Tibial artery (tissue), 4 donors: ENCODE results near the gene RNF150.

Source experiments
- DNase-seq, 2 donors: peaks; one replicate each; pipeline ENCODE4 v3.0.0-alpha.2; 2019
- H3K27ac ChIP-seq, 2 donors: fragments of 200-600 bp; sonication (generic) in 1 of 2; 1 replicate in 1 of 2; 2 replicates in 1 of 2; pipeline ENCODE4 v1.5.1; 2018 to 2019; ENCODE audit warnings: mild to moderate bottlenecking in 1 of 2
- H3K27me3 ChIP-seq, 2 donors: fragments of 200-600 bp; sonication (generic) in 1 of 2; one replicate each; pipeline versions ENCODE4 v1.5.1 to v1.6.0; 2016 to 2019
- H3K36me3 ChIP-seq, 3 donors: fragments of 200-600 bp; sonication (generic) in 2 of 3; one replicate each; pipeline ENCODE4 v1.5.1; 2016 to 2019; ENCODE audit warnings: mild to moderate bottlenecking in 2 of 3
- H3K4me1 ChIP-seq, 4 donors: fragments of 200-600 bp; sonication (generic) in 2 of 4; 1 replicate in 3 of 4; 2 replicates in 1 of 4; pipeline ENCODE4 v1.5.1; 2016 to 2019
- H3K4me3 ChIP-seq, 2 donors: fragments of 200-600 bp; sonication (generic) in 1 of 2; 1 replicate in 1 of 2; 2 replicates in 1 of 2; pipeline ENCODE4 v1.5.1; 2018 to 2019; ENCODE audit warnings: mild to moderate bottlenecking in 2 of 2
- H3K9me3 ChIP-seq, 3 donors: fragments of 200-600 bp; sonication (generic) in 1 of 3; one replicate each; pipeline ENCODE4 v1.5.1; 2016 to 2019
- intact Hi-C: fragments of 100-400 bp; cut with DNase I; formaldehyde crosslinking; loops from one replicate; pipeline ENCODE4 v1.15.0; 2023; ENCODE audit warnings: low total_unique reads
- TF ChIP-seq, protein P1 (sequence below), 2 experiments: fragments of 200-600 bp in 1 of 2; fragments of 450-650 bp in 1 of 2; IDR thresholded peaks; one replicate each; pipeline ENCODE4 v1.5.1; 2017 to 2019; ENCODE audit warnings: antibody characterized with exemption in 2 of 2, mild to moderate bottlenecking in 1 of 2, moderate library complexity in 1 of 2

The RNF150 gene

DNA sequence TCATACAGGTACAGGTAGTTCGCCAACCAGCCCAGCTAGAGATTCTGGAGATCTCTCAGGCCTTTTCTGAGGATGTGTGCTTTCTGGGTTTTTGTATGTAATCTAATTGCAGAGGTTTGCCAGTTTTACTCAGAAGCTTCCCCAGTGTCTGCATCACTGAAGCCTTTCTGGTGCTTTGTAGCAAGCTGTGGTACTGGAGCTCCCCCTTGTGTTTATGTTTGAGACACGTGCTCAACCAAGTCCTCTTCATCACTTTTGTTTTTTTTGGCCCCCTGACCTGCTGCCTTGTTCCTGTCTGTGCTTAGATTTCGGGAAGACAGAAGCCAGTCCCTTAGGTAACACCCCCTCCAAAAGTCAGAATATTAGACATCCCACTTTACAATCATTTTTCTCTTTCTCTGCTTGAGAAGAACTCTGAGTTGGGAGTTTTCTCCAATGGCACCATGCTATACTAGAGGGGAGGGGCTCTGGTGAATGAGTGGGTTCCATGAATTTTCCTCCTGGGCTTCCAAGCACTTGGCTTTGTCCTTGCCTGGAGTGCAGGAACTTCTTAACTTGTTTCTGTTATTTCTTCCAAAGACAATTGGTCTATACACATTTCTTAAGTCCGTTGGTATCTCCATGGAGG lies 248.7 kb downstream of the RNF150 start:
- H3K27ac ChIP-seq, result no peak overlapping the region
- peaks cover 0 to 5% (median 0%) of the 10 kb centered on the region in 3 donors for H3K9me3 ChIP-seq
- DNase-seq, result no peak
- H3K4me3 ChIP-seq, result no peak overlapping the region
- peaks cover 0 to 5% (median 0%) of the 10 kb centered on the region in 4 donors for H3K4me1 ChIP-seq
- intact Hi-C loops, result no loop called here
- no peaks in the 10 kb centered on the region for H3K27me3 ChIP-seq
- no peaks in the 10 kb centered on the region for H3K36me3 ChIP-seq
- TF ChIP-seq, protein P1, sequence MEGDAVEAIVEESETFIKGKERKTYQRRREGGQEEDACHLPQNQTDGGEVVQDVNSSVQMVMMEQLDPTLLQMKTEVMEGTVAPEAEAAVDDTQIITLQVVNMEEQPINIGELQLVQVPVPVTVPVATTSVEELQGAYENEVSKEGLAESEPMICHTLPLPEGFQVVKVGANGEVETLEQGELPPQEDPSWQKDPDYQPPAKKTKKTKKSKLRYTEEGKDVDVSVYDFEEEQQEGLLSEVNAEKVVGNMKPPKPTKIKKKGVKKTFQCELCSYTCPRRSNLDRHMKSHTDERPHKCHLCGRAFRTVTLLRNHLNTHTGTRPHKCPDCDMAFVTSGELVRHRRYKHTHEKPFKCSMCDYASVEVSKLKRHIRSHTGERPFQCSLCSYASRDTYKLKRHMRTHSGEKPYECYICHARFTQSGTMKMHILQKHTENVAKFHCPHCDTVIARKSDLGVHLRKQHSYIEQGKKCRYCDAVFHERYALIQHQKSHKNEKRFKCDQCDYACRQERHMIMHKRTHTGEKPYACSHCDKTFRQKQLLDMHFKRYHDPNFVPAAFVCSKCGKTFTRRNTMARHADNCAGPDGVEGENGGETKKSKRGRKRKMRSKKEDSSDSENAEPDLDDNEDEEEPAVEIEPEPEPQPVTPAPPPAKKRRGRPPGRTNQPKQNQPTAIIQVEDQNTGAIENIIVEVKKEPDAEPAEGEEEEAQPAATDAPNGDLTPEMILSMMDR (IDR thresholded peaks at IDR 0.05), result peak; percentile 30 to 46

DNA sequence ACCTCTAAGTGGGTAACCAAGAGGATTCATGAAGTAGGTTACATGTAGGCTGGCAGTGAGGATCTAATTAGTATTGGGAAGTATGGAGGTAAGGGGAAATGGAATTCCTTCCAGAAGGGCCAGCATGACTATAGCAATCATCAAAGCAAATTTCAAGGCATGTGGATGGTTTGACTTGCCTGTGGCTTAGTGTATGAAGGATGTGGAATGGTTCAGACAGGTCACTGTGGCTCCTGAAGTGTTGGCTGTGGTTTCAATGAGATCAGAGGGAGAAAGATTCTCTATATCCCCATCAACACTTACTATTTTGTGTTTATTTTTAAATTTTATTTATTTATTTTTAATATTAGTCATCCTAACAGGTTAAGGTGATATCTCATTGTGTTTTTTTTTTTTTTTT lies 255.5 kb downstream of the RNF150 start:
- Histone ChIP-seq H3K27me3 (no peaks in the 10 kb centered on the region), H3K4me3 (no peak overlapping the region), H3K9me3 (no peaks in the 10 kb centered on the region), H3K4me1 (no peaks in the 10 kb centered on the region), H3K36me3 (no peaks in the 10 kb centered on the region), H3K27ac (no peak overlapping the region)
- TF ChIP-seq, protein P1 (IDR thresholded peaks at IDR 0.05), result no peak
- DNase-seq, result no peak
- intact Hi-C loops, result no loop called here

DNA sequence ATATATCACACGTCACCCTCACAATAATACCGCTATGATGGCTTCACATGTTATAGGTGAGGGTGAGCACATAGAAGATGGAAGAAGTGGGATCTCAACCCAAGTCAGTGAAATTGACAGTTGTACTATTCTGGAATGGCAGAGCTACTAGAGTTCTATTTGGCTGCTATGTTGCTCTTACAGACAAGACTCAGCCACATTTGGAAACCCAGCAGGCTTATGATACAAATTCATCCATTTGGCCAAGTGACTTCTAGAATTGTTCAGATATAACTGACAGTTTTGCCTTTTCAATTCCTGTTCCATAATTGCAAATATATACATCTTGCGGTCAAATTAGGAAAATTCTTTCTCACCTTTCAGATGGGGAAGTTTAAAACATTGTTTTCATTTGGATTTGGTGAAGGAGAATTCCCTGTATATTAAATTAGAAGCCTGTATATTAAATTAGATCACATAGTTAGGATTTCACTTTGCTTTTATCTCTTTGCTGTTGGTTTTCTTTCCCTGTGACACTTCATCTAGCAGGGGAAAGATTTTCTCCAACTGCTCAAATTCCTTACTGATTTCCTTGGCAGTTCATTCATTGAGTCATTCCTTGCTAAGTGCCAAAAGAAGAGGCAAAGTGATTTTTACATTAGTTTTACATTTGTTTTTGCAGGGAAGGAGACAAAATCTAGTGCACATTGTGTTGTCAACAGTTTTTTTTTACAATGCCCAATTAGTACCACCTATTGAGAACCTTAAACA lies 256.5 kb downstream of the RNF150 start:
- DNase-seq, result no peak
- intact Hi-C loops, result no loop called here
- TF ChIP-seq, protein P1 (IDR thresholded peaks at IDR 0.05), result no peak

DNA sequence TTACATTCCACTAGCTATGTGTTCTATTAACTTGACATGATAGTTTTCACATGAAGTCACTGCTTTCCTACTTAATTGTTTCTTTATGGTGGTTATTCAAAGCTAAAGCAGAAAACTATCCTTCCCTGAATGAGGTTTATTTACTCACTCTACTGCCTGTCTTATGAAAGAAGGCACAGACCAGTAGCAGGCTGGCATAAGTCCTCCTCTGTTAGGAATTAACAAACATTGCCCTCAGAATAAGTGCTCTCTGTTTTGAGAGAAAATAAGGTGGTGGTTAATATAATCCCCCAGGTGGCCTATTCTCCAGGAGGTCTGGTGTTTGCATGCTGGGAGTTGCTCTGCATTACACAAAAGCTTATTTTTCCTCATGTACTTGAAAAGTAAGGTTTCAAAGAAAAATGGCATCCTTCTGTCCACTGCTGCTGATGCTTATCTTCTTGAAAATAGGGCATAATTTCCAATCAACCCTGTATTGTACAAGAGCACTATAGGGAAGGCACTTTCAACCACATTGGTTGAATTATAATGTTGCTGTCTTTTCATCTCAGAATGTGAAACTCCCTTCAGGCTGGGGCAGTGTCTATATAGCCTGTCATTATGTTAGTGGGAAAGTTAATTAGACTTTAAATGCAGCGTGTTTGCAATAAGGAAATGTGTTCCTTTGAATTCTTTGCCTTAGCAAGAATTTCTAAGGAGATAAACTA lies 257.4 kb downstream of the RNF150 start:
- H3K27me3 ChIP-seq, result no peaks in the 10 kb centered on the region
- no peaks in the 10 kb centered on the region for H3K36me3 ChIP-seq
- no peak overlapping the region for H3K4me3 ChIP-seq
- H3K4me1 ChIP-seq, result peaks cover 0 to 3% (median 0%) of the 10 kb centered on the region in 4 donors
- H3K27ac ChIP-seq, result no peak overlapping the region
- TF ChIP-seq, protein P1 (IDR thresholded peaks at IDR 0.05), result no peak
- intact Hi-C loops, result no loop called here
- H3K9me3 ChIP-seq, result no peaks in the 10 kb centered on the region
- no peak for DNase-seq

More for the DNA sequence above, 256.5 kb downstream of the RNF150 start:
- Histone ChIP-seq H3K27me3 (no peaks in the 10 kb centered on the region), H3K27ac (no peak overlapping the region), H3K4me3 (no peak overlapping the region), H3K4me1 (no peaks in the 10 kb centered on the region), H3K9me3 (no peaks in the 10 kb centered on the region), H3K36me3 (no peaks in the 10 kb centered on the region)

DNA sequence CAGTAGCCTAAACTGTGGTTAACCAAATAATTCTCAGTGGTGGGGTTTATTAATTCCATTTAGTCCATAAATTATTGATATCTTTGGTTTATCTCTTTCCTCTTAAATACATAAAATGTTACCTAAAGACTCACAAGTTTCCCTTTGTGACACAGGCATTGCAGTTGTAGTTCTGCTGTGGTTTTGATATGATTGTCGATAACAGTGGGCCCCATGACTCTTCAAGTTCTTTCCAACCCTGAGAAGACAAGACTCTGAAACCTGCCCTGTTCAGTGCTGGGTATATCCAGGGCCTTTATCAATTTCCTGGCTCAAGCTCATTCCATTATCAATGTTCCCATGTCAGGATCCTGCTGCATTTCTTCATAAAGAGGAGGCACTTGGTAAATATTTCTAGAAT lies 259.2 kb downstream of the RNF150 start:
- TF ChIP-seq, protein P1 (IDR thresholded peaks at IDR 0.05), result no peak
- H3K9me3 ChIP-seq, result no peaks in the 10 kb centered on the region
- DNase-seq, result no peak
- no peak overlapping the region for H3K4me3 ChIP-seq
- no peaks in the 10 kb centered on the region for H3K27me3 ChIP-seq
- H3K27ac ChIP-seq, result no peak overlapping the region
- no peaks in the 10 kb centered on the region for H3K36me3 ChIP-seq
- intact Hi-C loops, result no loop called here
- H3K4me1 ChIP-seq, result peaks cover 0 to 3% (median 0%) of the 10 kb centered on the region in 4 donors
